Measurements from ENCODE around the gene ARPC4. TPM values are rescaled to one million over a fixed set of nuclear protein-coding genes. Genes with fewer than 3 reads are reported as not detected.

Gene ARPC4
- total RNA-seq: 100 to 1,000 TPM; 154 to 219 (median 212) TPM
- long read RNA-seq, donor 1, transcript ARPC4-201 (6 exons, 2,582 nt): major isoform, 120 of 161 reads
- long read RNA-seq, donor 1, partial matches to known transcripts: 25 of 161 reads
- long read RNA-seq, donor 1, other reads (novel, unspliced or antisense): 5 of 161 reads
- long read RNA-seq, donor 2, transcript ARPC4-201 (6 exons, 2,582 nt): major isoform, 108 of 182 reads
- long read RNA-seq, donor 2, partial matches to known transcripts: 66 of 182 reads
- long read RNA-seq, donor 2, other reads (novel, unspliced or antisense): 2 of 182 reads

DNA sequence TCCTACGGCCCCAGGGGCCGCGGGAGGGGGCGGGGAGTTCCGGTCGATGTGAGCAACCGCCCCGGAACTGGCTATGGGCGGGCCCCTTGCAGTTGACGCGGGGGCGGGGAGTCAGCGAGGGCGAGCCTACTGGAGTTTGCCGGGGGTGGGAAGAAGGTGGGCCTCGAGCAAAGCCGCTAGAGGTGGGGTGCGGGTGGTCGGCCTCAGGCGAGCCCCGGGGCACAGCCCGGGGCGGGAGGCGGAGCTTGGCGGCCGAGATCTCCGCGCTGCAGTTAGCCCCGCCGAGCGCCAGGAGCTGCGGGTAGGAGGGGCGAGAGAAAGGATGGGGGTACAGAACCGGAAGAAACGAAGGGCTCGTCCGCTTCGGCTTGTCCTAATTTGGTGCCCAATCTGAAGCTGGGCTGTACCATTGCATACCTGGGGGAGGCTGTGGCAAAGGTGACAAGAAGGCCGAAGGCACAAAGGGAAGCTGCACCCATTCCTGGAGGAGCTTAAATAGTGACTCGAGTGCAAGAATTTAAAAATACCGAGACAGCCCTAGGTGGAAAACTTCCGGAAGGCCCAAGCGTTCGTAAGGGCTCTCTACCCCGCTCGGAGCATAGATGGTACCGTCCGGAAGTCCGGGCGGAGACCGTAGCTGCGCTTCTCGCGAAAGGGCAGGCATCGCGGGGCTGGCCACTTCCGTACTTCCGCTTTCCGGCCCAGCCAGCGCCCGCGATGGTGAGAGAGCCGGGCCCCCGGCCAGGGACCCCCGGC lies at the start of gene ARPC4, which contains the start of gene TADA3:
Gene ARPC4, plus strand, starts transcription at position 678 of the 756 bp plus-strand sequence. Its CDS starts 40 bp downstream, at position 718.
Gene TADA3, minus strand, starts transcription at position 69 of the 756 bp plus-strand sequence. CDS start 1,007 bp downstream, outside the sequence.
- H3K36me3 ChIP-seq (ENCODE audit: low read depth): peaks cover 2% of the 10 kb centered on the region
- peak within 1 kb of the TSS; percentile 98 for H3K4me3 ChIP-seq
- peaks cover 9% of the 10 kb centered on the region for H3K4me1 ChIP-seq (ENCODE audit: low read depth)
- intact Hi-C loops (cut with DNase I, micrococcal nuclease): no loop called here
- ATAC-seq (peak; percentile 93), DNase-seq (peak; percentile 95 to 96 (median 96))
- H3K9me3 ChIP-seq: no peaks in the 10 kb centered on the region
- TF ChIP-seq, protein P1, sequence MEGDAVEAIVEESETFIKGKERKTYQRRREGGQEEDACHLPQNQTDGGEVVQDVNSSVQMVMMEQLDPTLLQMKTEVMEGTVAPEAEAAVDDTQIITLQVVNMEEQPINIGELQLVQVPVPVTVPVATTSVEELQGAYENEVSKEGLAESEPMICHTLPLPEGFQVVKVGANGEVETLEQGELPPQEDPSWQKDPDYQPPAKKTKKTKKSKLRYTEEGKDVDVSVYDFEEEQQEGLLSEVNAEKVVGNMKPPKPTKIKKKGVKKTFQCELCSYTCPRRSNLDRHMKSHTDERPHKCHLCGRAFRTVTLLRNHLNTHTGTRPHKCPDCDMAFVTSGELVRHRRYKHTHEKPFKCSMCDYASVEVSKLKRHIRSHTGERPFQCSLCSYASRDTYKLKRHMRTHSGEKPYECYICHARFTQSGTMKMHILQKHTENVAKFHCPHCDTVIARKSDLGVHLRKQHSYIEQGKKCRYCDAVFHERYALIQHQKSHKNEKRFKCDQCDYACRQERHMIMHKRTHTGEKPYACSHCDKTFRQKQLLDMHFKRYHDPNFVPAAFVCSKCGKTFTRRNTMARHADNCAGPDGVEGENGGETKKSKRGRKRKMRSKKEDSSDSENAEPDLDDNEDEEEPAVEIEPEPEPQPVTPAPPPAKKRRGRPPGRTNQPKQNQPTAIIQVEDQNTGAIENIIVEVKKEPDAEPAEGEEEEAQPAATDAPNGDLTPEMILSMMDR (IDR thresholded peaks at IDR 0.05): no peak

GRCh38 chr3:9743548-9743947 lies 49.3 kb upstream of the ARPC4 start:
- no peaks in the 10 kb centered on the region for H3K4me1 ChIP-seq (ENCODE audit: low read depth)
- TF ChIP-seq, protein P1 (IDR thresholded peaks at IDR 0.05): no peak
- intact Hi-C loops (cut with DNase I, micrococcal nuclease): no loop called here
- ATAC-seq (no peak), DNase-seq (no peak)
- no peaks in the 10 kb centered on the region for H3K9me3 ChIP-seq
- no peak overlapping the region for H3K4me3 ChIP-seq
- peaks cover 49% of the 10 kb centered on the region for H3K36me3 ChIP-seq (ENCODE audit: low read depth)

DNA sequence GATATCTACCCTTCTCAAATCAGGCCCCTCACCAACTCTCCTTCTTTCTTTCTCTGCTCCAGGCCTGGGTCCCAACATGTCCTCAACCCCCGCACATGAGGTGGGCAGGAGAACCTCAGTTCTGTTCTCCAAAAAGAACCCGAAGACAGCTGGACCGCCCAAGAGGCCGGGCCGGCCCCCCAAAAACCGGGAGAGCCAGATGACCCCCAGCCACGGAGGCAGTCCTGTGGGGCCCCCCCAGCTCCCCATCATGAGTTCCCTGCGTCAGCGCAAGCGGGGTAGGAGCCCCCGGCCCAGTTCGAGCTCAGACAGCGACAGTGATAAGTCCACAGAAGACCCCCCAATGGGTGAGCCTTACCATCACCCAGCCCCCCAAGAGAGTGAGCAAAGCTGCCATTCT lies 48.7 kb upstream of the ARPC4 start:
- Histone ChIP-seq H3K9me3 (no peaks in the 10 kb centered on the region), H3K36me3 (ENCODE audit: low read depth) (peaks cover 44% of the 10 kb centered on the region), H3K4me3 (no peak overlapping the region), H3K4me1 (ENCODE audit: low read depth) (peaks cover 4% of the 10 kb centered on the region)
- ATAC-seq (no peak), DNase-seq (no peak)
- intact Hi-C loops (cut with DNase I, micrococcal nuclease): no loop called here
- TF ChIP-seq, protein P1 (IDR thresholded peaks at IDR 0.05): no peak

- TF ChIP-seq, protein P1 (IDR thresholded peaks at IDR 0.05): no peak
- Histone ChIP-seq H3K4me1 (ENCODE audit: low read depth) (peaks cover 7% of the 10 kb centered on the region), H3K4me3 (no peak overlapping the region), H3K9me3 (no peaks in the 10 kb centered on the region), H3K36me3 (ENCODE audit: low read depth) (peaks cover 35% of the 10 kb centered on the region)
- intact Hi-C loops (cut with DNase I, micrococcal nuclease): no loop called here
- ATAC-seq: no peak
- DNase-seq: no peak
These were observed 47.4 kb upstream of the ARPC4 start for GRCh38 chr3:9745521-9745920.

DNA sequence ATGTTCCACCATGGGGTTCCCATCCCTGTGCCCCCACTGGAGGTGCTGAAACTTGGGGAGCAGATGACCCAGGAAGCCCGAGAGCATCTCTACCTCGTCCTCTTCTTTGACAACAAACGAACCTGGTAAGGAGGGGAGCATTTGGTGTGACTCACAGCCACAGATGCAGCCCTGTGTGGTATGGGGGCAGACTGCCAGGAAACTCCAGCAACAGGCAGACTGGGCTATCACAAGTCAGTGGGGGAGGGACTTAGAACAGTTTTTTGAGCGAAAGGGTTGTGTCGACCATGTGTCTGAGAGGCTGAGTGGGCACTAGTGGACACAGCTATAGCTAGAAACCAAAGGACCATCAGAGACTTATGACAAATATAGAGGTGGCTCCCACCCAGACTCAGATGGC lies 46.6 kb upstream of the ARPC4 start:
- no peak for ATAC-seq
- H3K4me1 ChIP-seq (ENCODE audit: low read depth): peaks cover 15% of the 10 kb centered on the region
- no peaks in the 10 kb centered on the region for H3K9me3 ChIP-seq
- no peak overlapping the region for H3K4me3 ChIP-seq
- TF ChIP-seq, protein P1 (IDR thresholded peaks at IDR 0.05): no peak
- peaks cover 33% of the 10 kb centered on the region for H3K36me3 ChIP-seq (ENCODE audit: low read depth)
- DNase-seq: no peak
- intact Hi-C loops (cut with DNase I, micrococcal nuclease): no loop called here

All from mucosa of descending colon (tissue), 3 donors.